Body of pancreas (tissue), 4 donors: Measurements from ENCODE around the gene C2CD4D. TPM values are rescaled to one million over a fixed set of nuclear protein-coding genes. Genes with fewer than 3 reads are reported as not detected.
A peak's percentile ranks its signal among the peaks of the same experiment; 100 is the strongest.

Experiments
- ATAC-seq: fragments of 150-250 bp; one replicate; pipeline ENCODE4 v1.9.1; 2016
- DNase-seq, 4 donors: peaks; one replicate each; pipeline ENCODE4 v3.0.0-alpha.2; 2019
- H3K27ac ChIP-seq, 4 donors: fragments of 200-600 bp; sonication (generic); 1 replicate in 3 of 4; 2 replicates in 1 of 4; pipeline versions ENCODE4 v1.5.1 to v1.6.1; 2016 to 2019; ENCODE audit warnings: mild to moderate bottlenecking in 1 of 4, mixed read lengths in 1 of 4, moderate library complexity in 1 of 4
- H3K27me3 ChIP-seq, 2 donors: fragments of 200-600 bp; sonication (generic); one replicate each; pipeline ENCODE4 v1.6.0; 2016; ENCODE audit warnings: mild to moderate bottlenecking in 1 of 2
- H3K36me3 ChIP-seq, 2 donors: fragments of 200-600 bp; sonication (generic); replicated peaks in 1 of 2; 2 replicates each; pipeline ENCODE4 v1.5.1; 2016; ENCODE audit warnings: low read depth in 2 of 2; ENCODE audit not compliant: insufficient read depth in 1 of 2
- H3K4me1 ChIP-seq: fragments of 200-600 bp; sonication (generic); one replicate; pipeline ENCODE4 v1.6.0; 2016
- H3K4me3 ChIP-seq, 2 donors: fragments of 200-600 bp; sonication (generic); 1 replicate in 1 of 2; 2 replicates in 1 of 2; pipeline ENCODE4 v1.5.1; 2016 to 2019
- H3K9me3 ChIP-seq, 3 donors: fragments of 200-600 bp; sonication (generic); 1 replicate in 2 of 3; 2 replicates in 1 of 3; pipeline ENCODE4 v1.5.1; 2016
- CTCF ChIP-seq, 7 experiments: fragments of 450-650 bp in 4 of 7; fragments of 200-600 bp in 3 of 7; sonication (generic) in 3 of 7; IDR thresholded peaks; one replicate each; pipeline ENCODE4 v1.5.1; 2016 to 2019; ENCODE audit warnings: antibody characterized with exemption in 7 of 7
- POLR2A ChIP-seq, 3 donors: fragments of 450-650 bp; IDR thresholded peaks; one replicate each; pipeline ENCODE4 v1.6.1; 2016; ENCODE audit warnings: antibody characterized with exemption in 3 of 3, mild to moderate bottlenecking in 2 of 3
- WGBS, 2 donors: methylation state at CpG; one replicate each; pipeline ENCODE4 v1.1.5; 2017; 5-methylcytosine and 5-hydroxymethylcytosine counted together
- intact Hi-C: fragments of 100-400 bp; cut with DNase I; formaldehyde crosslinking; loops from one replicate; pipeline ENCODE4 v1.15.1; 2023
- total RNA-seq, 2 donors: library from RNA; depleted of rRNA; stranded (reverse); fragments of >200 nt; gene quantifications; one replicate each; pipeline ENCODE4 v1.1.0, GENCODE V29; 2016

Gene C2CD4D
- total RNA-seq, 2 donors from 2014 or later: 0.26 to 2.6 TPM

- Histone ChIP-seq H3K9me3 (no peaks in the 10 kb centered on the region), H3K27ac (peak overlapping the region in 3 of 4 donors; percentile 28 to 47 (median 32)), H3K36me3 (peaks cover 0 to 11% of the 10 kb centered on the region in 2 donors), H3K4me1 (peaks cover 16% of the 10 kb centered on the region), H3K4me3 (no peak overlapping the region), H3K27me3 (no peaks in the 10 kb centered on the region)
- TF ChIP-seq CTCF (IDR thresholded peaks at IDR 0.05) (no peak), POLR2A (IDR thresholded peaks at IDR 0.05) (no peak)
- DNase-seq (no peak), ATAC-seq (no peak)
- intact Hi-C loops: no loop called here
- 88 to 100% methylated on average over 1 of the region's 1 CpG for WGBS, 2 donors
Observed at GRCh38 chr1:151809985-151810556, 29.5 kb downstream of the C2CD4D start.

GRCh38 chr1:151809290-151809984, 30.2 kb downstream of the C2CD4D start:
- Histone ChIP-seq H3K9me3 (no peaks in the 10 kb centered on the region), H3K4me1 (peaks cover 16% of the 10 kb centered on the region), H3K27ac (peak overlapping the region in 3 of 4 donors; percentile 28 to 47 (median 32)), H3K36me3 (peaks cover 0 to 7% of the 10 kb centered on the region in 2 donors), H3K27me3 (no peaks in the 10 kb centered on the region), H3K4me3 (no peak overlapping the region)
- ATAC-seq: peak; percentile 65
- peak in 3 of 4 donors; percentile 54 to 66 (median 63) for DNase-seq
- intact Hi-C loops: no loop called here
- TF ChIP-seq POLR2A (IDR thresholded peaks at IDR 0.05) (no peak), CTCF (IDR thresholded peaks at IDR 0.05) (no peak)
- 48 to 54% methylated on average over 7 to 8 of the region's 8 CpGs for WGBS, 2 donors

- TF ChIP-seq CTCF (IDR thresholded peaks at IDR 0.05) (no peak), POLR2A (IDR thresholded peaks at IDR 0.05) (no peak)
- Histone ChIP-seq H3K4me3 (no peak overlapping the region), H3K27ac (no peak overlapping the region), H3K36me3 (peaks cover 0 to 4% of the 10 kb centered on the region in 2 donors), H3K27me3 (no peaks in the 10 kb centered on the region), H3K4me1 (peaks cover 16% of the 10 kb centered on the region), H3K9me3 (no peaks in the 10 kb centered on the region)
- intact Hi-C loops: no loop called here
- DNase-seq: no peak
- WGBS, 2 donors: 64 to 70% methylated on average over 1 of the region's 1 CpG
- ATAC-seq: no peak
Observed at GRCh38 chr1:151807766-151808165, 31.9 kb downstream of the C2CD4D start.

- intact Hi-C loops: no loop called here
- TF ChIP-seq POLR2A (IDR thresholded peaks at IDR 0.05) (no peak), CTCF (IDR thresholded peaks at IDR 0.05) (no peak)
- ATAC-seq: no peak
Observed at GRCh38 chr1:151807131-151807530, 32.5 kb downstream of the C2CD4D start.

More at GRCh38 chr1:151807131-151807530, 32.5 kb downstream of the C2CD4D start:
- H3K4me3 ChIP-seq: no peak overlapping the region
- 76 to 82% methylated on average over 5 of the region's 5 CpGs for WGBS, 2 donors
- DNase-seq: no peak
- H3K27me3 ChIP-seq: no peaks in the 10 kb centered on the region
- no peaks in the 10 kb centered on the region for H3K9me3 ChIP-seq
- peaks cover 0 to 4% of the 10 kb centered on the region in 2 donors for H3K36me3 ChIP-seq
- H3K4me1 ChIP-seq: peaks cover 16% of the 10 kb centered on the region
- no peak overlapping the region for H3K27ac ChIP-seq
